ENCODE results near the gene SYNDIG1.

The SYNDIG1 gene

GRCh38 chr20:24490598-24490997 is 21.2 kb downstream of the SYNDIG1 start:
- DNase-seq (ENCODE audit: low read depth) = no peak
- no peak for TF ChIP-seq CTCF (IDR thresholded peaks at IDR 0.05; ENCODE audit: control insufficient read depth, extremely low read depth, insufficient read depth)
- H3K4me3 ChIP-seq (ENCODE audit: low read depth, low read length) = no peak overlapping the region

- no peak for DNase-seq (ENCODE audit: low read depth)
- no peak overlapping the region for H3K4me3 ChIP-seq (ENCODE audit: low read depth, low read length)
- no peak for TF ChIP-seq CTCF (IDR thresholded peaks at IDR 0.05; ENCODE audit: control insufficient read depth, extremely low read depth, insufficient read depth)
These were observed 21.8 kb downstream of the SYNDIG1 start for GRCh38 chr20:24491041-24491756.

DNA sequence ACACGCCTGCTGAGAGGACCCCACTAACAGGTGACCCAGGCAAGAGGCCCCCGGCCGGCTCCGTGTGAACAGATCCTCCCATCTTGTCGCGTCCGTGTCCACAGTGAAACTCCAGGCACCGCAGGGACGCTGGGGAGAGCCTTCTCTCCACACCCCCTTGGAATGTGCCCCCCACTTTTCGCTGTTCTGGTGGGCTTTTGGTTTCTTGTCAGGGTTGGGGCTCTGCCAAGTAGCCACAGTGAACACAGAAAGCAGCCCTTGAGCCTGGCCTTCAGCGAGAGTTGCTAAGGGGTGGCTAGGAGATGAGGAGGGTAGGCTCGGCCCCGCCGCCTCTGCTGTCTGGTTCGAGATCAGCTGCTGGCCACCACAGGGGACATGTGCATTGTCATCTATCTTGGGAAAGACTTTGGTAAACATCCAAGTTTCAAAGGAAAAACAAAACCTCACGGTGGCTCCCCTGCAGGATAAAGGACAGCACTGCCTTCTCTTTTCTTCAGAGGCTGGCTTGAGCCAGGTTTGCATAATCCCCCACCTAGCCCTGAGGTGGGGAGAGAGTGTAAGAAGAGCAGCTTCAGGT is 22.7 kb downstream of the SYNDIG1 start:
- no peak overlapping the region for H3K4me3 ChIP-seq (ENCODE audit: low read depth, low read length)
- TF ChIP-seq CTCF (IDR thresholded peaks at IDR 0.05; ENCODE audit: control insufficient read depth, extremely low read depth, insufficient read depth) = no peak
- DNase-seq (ENCODE audit: low read depth) = no peak

DNA sequence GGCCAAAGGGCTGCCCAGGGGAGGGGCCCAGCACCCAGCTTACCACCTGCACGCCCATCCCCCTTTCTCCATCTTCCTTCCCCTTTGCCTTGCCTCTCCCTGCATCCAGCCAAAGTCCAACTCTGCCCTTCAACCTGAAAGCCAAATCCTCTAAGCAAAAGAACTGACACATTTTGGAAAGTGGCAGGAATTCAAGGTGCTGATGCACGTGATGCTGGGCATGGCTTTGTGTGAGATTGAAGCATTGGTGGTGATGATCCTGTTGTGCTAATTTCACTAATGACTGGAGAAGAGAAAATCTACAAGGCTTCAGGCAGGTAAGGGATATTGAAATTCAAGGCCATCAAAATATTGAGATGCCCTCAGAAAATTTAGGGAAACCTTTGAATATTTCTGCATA is 23.3 kb downstream of the SYNDIG1 start:
- TF ChIP-seq CTCF (IDR thresholded peaks at IDR 0.05; ENCODE audit: control insufficient read depth, extremely low read depth, insufficient read depth) = no peak
- no peak for DNase-seq (ENCODE audit: low read depth)

DNA sequence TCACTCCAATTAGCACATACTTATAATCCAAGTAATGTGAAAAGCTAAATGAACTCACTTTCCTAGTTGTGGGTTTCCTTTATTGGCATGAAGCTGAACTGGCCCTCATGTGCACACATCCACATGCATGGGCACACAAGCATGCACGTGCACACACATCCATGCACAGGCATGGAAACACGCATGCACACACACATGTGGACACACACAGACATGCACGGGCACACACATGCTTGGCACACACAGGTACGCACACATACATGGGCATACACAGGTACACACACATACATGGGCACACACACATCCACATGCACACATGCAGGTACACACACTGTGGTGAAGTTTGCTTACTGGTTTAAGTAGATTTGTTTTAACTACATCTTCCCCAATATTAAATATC is 23.8 kb downstream of the SYNDIG1 start:
- no peak overlapping the region for H3K4me3 ChIP-seq (ENCODE audit: low read depth, low read length)
- no peak for DNase-seq (ENCODE audit: low read depth)
- no peak for TF ChIP-seq CTCF (IDR thresholded peaks at IDR 0.05; ENCODE audit: control insufficient read depth, extremely low read depth, insufficient read depth)

More for the DNA sequence above, 23.3 kb downstream of the SYNDIG1 start:
- H3K4me3 ChIP-seq (ENCODE audit: low read depth, low read length) = no peak overlapping the region

DNA sequence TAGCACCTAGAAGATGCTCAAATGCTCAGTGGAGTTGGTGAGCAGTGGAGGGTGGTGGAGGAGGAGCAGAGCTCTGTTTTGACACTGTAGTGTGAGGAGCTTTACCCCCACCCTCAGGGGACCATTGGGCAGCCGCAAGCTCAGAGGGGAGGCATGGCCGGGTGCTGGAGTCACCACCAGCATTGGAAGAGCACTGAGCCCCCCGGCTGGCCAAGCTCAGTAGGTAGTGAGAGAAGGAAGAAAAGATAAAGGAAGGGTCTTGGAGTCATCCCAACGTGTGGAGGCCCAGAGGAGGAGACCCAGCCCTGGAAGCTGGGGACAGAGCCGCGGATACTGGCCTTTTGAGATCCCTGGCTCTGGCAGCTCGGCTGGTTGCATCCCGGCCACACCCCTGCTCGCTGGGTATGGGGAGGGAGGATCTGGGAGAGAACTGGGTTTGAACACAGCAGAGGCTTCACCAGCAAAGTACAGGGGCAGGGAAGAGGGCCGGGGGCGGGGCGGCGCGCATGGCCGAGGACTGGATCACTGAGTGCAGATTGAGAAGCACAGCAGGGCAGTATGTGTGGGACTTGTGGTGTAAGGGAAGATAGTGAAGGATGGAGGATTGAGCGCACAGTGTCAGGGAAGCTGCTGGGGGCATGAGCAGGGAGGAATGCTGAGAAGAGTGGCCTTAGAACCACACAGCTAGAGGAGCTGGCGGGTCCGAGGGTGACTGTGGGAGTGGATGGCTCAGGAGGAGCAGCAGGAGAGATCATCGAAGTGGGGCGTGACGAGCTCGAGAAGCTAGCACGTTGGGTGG is 24.4 kb downstream of the SYNDIG1 start:
- no peak for TF ChIP-seq CTCF (IDR thresholded peaks at IDR 0.05; ENCODE audit: control insufficient read depth, extremely low read depth, insufficient read depth)
- no peak overlapping the region for H3K4me3 ChIP-seq (ENCODE audit: low read depth, low read length)
- no peak for DNase-seq (ENCODE audit: low read depth)
